Loucy (cell line): ENCODE results near the gene POLR2F.
"Not testable (repeated sequence)": the region's sequence is repeated elsewhere in the genome, so short reads cannot be mapped to it uniquely, and the experiment has no call there.

Experiments used
- EZH2phosphoT487 ChIP-seq: fragments of 200-600 bp; IDR thresholded peaks from 2 replicates; pipeline ENCODE4 v1.6.1; 2018; ENCODE audit warnings: antibody characterized with exemption, mild to moderate bottlenecking, moderate library complexity, borderline replicate concordance
- TF ChIP-seq, protein P1 (sequence below): fragments of 200-600 bp; sonication (generic); conservative IDR thresholded peaks from 2 replicates; pipeline ENCODE4 v1.5.1; 2014; ENCODE audit warnings: mild to moderate bottlenecking, antibody characterized with exemption, low read length

DNA sequence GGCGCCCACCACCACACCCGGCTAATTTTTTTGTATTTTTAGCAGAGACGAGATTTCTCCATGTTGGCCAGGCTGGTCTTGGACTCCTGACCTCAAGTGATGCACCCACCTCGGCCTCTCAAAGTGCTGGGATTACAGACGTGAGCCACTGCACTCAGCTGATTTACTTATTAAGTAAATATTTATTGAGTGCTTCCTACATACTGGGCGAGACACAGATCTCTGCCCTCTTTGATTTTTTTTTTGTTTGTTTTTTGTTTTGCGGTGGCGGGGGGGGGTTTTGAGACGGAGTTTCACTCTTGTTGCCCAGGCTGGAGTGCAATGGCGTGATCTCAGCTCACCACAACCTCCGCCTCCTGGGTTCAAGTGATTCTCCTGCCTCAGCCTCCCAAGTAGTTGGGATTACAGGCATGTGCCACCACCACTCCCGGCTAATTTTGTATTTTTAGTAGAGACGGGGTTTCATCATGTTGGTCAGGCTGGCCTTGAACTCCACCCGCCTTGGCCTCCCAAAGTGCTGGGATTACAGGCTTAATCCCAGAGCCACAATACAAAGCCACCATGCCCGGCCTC is 2.4 kb downstream of the POLR2F start:
- TF ChIP-seq, protein P1, sequence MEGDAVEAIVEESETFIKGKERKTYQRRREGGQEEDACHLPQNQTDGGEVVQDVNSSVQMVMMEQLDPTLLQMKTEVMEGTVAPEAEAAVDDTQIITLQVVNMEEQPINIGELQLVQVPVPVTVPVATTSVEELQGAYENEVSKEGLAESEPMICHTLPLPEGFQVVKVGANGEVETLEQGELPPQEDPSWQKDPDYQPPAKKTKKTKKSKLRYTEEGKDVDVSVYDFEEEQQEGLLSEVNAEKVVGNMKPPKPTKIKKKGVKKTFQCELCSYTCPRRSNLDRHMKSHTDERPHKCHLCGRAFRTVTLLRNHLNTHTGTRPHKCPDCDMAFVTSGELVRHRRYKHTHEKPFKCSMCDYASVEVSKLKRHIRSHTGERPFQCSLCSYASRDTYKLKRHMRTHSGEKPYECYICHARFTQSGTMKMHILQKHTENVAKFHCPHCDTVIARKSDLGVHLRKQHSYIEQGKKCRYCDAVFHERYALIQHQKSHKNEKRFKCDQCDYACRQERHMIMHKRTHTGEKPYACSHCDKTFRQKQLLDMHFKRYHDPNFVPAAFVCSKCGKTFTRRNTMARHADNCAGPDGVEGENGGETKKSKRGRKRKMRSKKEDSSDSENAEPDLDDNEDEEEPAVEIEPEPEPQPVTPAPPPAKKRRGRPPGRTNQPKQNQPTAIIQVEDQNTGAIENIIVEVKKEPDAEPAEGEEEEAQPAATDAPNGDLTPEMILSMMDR, result not testable (repeated sequence)
- TF ChIP-seq EZH2phosphoT487, result not testable (repeated sequence)
